8988T (cell line): ENCODE results near the gene APOM.

ENCODE experiments used
- DNase-seq: peaks from one replicate; pipeline ENCODE4 v3.0.0; 2011

APOM gene

DNA sequence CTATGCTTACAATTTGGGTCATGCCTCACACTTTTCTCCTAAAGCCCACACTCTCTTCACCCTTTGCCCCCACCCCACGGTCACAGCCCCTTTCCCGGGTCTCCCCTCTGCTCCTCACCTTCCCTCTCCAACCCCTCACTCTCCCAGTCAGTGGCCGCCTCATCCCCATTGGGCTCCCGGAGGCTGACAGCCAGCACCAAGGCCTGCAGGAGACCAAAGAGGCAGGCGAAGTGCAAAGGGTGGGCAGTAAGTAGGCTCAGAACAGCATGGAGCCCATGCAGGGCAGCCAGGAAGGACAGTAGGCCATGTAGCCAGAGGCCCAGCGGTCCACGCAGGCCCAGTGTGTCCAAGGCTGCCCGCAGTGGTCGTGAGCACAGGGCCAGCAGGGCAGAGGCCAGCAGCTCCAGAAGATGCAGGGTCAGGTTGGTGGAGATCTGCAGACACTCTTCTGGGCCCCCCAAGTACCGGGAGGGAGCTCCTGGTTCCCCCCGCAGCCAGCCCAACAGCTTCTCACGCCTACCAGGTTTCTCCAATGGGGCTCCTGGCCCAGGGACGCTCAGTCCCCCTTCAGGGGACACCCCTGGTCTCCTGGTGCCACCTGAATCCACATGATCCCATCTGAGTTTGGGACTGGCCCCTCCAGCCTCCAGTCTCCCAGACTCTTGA lies 3.4 kb downstream of the APOM start:
- DNase-seq: no peak

DNA sequence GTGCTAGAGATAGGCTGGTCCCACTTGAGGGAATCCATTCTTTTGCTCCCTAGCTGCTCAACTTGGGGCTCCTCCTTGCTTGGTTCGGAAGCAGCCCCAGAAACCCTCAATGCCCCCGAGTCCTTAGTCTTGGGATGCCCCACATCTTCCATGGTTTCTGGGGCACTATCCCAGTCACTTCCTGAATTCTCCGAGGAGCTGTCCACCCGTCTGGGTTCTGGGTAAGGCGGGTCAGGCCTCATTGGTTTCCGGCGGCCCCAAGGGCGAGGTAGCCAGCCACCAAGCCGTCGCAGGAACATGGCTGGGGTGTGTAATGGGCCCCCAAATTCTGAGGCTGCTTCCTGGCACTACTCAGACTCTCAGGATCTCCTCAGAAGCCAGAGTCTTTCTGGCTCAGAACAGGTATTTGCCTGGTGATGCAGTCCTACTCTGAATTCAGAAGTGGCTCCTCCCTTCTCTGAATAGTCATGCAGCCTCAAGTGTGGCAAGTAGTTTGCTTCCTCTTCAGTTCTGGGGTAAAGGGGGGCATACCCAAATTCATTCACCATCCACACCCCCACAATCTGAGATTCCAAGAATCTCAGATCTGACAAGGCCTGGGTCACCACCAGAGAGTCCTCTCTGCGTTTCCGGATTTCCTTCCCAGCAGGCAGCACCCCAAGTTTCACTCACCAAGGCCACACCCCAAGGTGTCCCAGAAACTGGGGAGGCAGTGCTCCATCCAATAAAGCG lies 4.1 kb downstream of the APOM start:
- no peak for DNase-seq

DNA sequence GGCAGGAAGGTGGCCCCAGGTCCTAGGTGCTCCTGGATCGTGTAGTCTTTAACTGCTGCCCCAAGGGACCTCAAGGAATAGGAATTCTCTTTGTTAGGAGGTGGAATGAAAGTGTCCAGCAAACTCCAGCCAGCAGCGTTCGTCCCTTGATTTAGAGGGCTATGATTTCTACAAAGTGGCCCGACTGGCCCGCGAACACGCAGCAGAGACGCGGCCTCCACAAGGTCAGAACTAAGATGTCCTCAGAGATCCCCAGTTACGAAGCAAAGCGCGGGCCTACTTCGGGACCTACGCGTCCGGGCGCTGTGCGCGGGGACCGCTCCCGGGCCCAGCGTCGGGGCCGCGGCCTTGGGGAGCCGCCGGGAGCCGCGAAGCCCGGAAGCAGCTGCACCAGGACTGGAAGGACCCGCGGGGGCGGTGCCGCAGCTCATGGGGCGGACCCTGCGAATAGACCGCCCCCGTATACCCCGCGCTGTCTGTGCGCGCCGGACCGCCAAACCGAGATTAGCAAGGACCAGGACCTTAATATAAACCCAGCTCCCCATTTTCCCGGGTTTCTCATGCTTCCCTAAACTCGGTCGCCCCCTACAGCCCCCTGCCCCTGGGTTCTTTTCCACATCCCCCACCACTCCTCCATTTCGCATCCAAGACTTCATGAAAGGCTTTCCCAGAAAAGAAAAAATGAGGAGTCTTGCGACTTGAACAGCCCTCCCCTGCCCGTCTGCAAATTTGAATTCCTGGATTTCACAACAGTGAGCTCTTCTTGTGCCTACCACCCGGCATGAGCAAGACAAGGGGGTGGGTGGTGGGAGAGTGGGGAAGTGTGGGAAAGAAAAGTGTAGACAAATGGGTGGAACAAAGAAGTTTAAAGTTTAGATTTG lies 4.9 kb downstream of the APOM start, which contains the start of gene C6orf47:
TSS of gene C6orf47 (minus strand) at position 398 of the 881 bp plus-strand sequence. CDS start 831 bp downstream, outside the sequence.
- peak; percentile 96 for DNase-seq

DNA sequence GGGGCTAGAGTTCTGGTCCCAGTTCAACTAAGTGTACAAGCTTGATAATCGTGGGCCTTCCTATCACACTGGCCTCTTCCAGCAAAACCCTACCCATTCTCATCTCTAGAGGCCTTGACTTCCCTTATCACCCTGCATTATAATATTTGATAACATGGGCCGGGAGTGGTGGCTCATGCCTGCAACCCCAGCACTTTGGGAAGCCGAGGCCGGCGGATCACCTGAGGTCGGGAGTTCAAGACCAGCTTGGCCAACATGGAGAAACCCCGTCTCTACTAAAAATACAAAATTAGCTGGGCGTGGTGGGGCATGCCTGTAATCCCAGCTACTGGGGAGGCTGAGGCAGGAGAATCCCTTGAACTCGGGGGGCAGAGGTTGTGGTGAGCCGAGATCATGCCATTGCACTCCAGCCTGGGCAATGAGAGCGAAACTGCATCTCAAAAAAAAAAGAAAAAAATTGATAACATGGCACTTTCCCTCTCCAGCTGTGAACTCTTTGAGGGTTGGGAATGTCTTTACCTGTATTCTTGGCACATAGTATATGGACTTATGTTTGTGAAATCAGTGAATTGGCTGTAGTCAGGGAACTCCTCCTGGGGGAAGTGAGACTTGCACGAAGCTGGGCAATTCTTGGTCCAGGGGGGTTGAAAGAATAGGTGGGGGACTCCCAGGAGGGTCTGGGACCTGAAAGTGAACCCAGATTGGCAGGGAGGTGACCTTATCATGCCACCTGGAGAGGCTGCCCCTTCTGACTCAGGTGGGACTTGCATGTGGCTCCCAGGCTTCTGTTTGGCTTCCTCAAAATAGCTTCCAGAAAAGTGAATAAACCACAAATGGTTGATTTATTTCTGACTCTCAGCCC lies 5.8 kb downstream of the APOM start:
- no peak for DNase-seq

DNA sequence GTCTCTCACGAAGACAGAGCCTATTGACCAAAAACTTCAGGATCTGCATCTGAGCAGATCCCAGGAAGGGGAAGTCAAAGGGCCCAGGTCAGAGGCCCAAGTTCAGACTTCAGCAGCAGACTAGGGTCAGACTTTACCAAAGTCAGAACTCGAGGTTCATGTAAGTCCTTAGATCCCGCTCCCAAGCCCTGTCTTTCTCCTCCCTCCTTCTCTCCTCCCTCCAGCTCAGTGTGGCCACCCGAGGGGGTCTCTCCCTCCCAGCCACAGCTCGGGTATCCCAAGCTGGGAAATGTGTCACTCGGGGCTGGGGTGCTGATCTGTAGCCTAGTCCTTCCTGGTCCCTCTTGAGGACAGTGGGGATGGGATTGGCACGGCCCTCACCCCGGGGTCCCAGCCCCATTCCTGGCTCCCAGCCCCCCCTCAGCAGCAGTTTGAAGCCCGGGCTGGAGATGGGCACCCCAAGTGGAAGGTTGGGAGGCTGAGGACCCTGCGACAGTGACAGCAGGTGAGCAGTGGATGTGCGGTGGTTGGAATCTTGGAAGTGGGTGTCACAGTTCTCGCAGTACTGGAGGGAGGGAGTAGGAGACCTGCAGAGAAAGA lies 6.5 kb downstream of the APOM start:
- no peak for DNase-seq

DNA sequence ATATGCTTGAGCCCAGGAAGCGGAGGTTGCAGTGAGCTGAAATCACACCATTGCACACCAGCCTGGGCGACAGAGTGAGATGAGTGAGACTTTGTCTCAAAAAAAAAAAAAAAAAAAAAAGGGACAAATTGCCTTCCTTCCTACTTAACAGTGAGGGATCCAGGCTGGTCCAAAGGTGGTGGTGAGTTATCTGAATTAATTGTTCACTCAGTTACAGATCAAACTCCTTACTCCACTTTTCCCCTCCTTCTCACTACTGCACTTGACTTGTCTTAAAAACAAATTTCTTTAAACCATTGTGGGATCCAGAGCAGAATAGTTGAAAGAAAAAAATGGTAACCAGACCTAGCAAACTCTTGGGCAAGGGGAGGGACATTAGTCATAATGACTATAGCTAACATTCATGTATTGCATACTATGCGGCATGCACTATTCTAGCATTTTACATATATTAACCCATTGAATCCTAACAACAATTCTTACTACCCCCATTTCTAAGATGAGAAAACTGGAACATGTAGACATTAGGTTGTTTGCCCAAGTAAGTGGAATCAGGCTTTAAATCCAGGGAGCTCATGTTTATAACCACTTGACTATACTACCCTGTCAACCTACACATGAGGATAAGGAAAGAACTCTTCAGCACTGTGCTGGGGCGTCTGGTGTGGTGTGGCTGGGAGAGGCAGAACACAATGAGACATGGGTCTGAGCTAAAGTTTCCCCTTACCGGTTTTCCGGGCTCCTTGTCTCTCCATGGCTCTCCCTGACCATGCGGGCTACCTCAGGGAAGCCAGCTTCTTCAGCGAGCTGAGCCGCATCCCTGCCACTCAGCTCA lies 7.6 kb downstream of the APOM start:
- DNase-seq: no peak

DNA sequence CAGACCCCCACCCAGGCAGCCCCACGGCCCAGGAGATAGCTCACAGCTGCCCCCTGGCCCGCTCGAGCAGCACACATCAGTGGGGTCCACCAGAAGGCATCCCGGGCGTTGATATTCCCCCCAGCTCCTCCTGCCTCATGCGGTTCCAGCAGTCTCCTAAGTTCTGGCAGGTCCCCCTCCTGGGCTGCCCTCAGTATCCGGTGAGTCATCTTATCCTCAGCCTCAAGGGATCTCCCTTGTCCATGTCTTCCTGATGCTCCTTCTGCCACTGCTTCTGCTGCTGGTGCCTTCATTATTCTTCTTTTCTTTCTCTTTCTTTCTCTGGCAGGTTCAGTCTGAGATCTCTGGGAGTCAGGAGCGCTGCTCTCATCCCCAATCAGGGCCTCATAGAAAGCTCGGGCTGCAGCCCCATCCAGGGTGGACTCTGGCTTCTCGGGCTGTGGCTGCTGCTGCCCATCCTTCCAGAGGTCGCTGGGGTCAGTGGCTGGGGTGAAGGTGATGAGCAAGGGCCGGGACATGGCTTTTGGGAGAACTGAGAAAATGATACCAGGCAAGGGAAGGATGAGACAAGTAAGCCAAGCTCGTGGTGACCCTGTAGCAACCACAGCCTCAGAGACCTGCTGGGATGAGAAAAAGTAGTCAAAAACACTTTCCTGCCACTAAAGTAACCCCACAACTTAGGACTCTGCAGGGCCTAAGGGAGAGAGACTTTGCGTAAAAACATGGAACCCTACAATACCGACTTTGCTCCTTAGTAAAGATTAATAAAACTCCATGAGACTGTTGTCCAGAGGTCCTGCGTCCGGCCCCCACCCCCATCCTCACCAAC lies 8.5 kb downstream of the APOM start:
- peak; percentile 70 for DNase-seq

DNA sequence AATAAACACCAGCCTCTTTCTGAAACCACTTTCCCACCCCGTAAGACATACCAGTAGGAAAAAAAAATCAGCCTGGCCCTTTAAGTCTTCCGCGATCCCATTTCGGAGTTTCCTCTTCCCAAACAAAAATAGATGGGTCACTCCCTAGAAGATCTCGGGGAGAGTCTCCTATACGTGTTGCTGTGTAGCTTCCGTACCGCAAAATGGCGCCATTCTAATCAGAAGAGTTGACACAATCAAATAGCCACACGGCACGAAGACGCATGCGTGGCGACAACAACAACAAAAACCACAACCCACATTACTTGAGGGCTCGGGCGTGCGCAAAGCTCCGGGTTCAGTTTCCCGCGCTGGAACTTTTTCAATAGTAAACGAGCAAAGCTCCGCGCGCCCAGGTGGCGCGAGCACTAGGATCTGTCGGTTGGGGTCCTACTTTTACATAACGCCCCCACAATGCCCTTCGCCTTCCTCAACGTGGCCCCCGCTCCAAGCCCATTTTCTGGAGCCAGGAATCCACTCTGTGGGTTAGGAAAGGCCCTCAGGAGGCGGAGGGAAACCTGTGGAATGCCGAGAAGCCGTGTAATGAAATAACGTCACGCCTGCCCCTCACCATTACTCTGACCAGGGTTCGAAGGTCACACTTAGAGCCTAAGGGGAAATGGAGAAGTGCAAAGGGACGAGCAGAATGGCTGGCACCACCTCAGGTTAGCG lies 9.3 kb downstream of the APOM start, which contains the start of gene GPANK1:
TSS of gene GPANK1 (minus strand) at position 208 of the 711 bp plus-strand sequence. CDS start 519 bp downstream, outside the sequence.
- DNase-seq: peak; percentile 53

DNA sequence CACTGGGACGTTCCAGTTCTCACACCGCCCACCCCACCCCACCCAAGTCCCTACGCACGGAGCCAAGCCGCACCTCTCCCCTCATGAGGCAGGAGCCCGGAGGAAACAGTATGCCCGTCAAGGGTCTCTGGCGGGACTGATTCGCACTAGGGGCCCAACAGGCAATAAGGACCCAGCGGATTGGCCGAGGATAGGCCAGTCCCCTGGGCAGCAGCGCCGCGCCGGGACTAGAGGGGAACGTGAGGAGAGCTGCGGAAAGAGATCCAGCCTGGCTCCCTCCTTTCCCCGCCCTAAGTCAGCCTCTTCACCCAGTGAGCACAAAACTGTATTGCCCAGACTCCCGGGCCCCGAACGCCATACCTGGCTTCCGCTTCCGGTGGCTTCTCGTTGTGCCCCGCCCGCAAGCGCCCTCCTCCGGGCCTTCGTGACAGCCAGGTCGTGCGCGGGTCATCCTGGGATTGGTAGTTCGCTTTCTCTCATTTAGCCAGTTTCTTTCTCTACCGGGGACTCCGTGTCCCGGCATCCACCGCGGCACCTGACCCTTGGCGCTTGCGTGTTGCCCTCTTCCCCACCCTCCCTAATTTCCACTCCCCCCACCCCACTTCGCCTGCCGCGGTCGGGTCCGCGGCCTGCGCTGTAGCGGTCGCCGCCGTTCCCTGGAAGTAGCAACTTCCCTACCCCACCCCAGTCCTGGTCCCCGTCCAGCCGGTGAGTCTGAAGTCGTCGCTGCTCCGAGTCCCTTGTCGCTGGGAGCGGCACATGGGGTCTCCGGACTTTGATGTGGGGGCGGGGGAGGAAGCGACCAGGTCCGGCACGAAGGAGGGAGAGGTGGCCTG lies 10.0 kb downstream of the APOM start, which contains the start of gene CSNK2B:
TSS of gene CSNK2B (plus strand) at position 580 of the 836 bp plus-strand sequence. CDS start 752 bp downstream, outside the sequence.
- DNase-seq: peak; percentile 95

DNA sequence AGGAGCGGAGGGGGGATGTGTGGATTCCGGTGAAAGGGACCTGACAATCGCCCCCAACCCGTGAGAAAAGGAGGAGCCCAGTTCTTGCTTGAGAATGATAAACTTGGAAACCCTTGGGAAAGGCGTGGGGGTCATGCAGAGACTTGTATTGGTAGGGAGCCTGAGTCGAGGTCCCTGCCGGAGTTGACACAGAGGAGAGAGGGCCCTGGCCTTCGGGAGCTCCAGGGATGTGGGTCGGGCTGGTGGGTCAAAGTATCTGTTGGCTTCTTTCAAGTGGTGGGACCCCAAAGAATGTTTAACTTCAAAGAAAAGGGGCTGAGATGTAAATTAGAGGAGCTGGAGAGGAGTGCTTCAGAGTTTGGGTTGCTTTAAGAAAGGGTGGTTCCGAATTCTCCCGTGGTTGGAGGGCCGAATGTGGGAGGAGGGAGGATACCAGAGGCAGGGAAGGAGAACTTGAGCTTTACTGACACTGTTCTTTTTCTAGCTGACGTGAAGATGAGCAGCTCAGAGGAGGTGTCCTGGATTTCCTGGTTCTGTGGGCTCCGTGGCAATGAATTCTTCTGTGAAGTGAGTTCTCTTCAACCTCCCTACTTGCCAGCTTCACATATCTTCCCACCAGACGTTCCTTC lies 10.8 kb downstream of the APOM start:
- DNase-seq: no peak

DNA sequence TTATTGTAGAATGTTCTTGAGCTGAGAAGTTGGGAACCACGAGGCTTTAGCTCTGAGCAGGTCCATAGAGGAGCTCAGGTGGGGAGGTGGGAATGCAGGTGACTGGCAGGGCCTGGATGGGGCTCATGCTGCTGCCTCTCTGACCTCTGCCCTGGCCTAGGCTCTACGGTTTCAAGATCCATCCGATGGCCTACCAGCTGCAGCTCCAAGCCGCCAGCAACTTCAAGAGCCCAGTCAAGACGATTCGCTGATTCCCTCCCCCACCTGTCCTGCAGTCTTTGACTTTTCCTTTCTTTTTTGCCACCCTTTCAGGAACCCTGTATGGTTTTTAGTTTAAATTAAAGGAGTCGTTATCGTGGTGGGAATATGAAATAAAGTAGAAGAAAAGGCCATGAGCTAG lies 14.0 kb downstream of the APOM start, which contains the start of gene LY6G5B:
TSS of gene LY6G5B (plus strand) at position 301 of the 400 bp plus-strand sequence. CDS start 975 bp downstream, outside the sequence.
- no peak for DNase-seq

DNA sequence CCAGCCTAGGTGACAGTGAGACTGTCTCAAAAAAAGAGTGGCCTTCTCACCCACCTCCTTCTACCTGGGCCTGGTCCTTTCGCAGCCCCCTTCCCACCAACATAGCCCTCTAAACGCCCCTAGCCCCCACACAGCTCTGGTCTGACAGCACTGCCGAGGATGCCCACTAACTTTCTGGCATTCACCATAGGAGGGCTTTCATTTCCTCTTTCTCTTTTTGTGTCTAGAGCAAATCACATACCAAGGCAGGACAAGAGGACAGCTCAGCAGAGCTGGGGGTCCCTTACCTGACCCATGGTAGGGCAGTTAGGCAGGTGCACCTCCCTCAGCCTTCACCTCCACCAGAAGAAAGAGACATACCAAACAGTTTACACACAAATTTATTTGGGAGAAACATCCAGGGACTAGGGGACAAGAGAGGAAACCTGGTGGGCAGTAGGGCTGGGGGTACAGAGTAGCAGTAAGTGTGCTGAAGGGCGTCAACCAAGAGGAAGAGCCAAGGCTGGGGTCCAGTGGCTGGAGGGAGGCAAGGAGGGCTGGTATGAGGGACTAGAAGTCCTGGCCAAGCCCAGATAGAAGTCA lies 20.7 kb downstream of the APOM start:
- no peak for DNase-seq

DNA sequence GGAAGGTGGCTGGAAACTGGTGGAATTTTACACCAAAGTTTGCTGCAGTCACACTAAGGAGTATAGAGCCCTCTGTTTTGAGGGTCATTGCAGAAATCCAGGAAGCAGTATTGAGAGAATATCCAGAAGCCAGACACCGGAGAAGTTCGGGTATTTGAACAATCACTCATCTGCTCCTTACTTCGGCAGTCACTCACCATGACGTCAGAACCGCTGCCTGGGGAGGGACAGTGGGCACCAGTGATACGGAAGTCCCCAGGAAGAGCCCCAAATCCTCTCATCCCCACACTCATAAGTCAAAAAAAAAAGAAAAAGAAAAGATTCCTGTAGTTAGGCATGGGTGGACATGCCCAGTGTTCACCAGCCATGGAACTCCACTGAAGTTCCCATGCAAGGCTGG lies 21.2 kb downstream of the APOM start:
- no peak for DNase-seq

DNA sequence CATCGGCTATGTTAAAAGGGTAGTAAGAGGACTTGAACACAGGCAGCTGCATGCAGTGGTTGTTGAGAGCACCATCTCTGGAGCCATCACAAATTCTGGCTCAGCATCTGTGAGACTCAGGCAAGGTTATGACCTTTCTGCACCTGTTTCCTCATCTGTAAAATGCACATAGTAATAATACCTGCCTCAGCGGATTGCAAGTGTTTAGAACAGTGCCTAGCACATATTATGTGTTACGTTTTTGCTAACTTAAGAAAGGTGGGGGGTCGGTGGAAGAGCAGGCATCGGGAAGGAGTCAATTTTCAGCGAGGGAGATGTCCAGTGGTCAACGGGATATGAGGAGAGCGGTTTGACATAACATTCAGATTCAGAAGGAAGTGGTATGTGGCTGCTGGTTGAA lies 22.3 kb downstream of the APOM start:
- DNase-seq: no peak

DNA sequence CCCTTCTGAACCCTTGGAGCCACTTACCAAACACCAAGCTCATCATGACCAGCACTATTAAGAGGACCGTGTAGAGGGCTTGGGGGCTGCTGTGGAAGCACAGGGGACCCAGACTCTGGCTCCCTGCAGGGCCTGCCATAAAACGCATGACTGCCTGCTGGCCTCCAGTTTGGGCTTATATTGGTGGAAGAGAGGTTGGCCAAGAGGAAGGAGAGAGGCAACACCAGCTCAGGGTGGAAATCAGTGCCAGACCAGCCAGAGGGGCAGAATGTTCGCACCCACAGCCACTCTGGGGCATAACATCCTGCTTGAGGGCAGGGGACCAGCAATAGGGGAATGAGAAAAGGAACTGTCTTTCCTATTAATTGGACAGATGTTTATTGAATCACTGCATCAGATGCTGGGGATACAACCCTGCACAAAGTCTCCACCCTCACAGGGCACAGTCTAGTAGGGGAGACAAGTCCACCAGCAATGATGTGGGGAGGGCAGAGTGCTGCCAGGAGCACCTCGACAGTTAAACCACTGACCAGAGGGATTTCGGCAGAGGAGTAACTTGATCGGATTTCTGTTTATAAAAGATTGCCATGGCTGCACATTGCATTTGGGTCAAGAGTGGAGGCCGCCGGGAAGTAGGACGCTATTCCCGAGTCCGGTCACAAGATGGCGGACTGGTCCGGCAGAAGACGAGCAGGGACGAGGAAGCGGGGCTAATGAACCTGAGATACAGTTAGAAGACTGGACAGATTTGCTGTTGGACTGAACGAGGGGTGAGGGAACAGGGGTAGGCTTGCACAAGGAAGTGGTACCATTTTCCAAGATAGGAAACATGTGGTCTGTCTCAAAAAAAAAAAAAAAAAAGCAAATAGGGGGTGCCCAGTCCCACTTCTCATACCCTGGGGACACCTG lies 24.8 kb downstream of the APOM start, which contains the start of gene LY6G5C:
TSS of gene LY6G5C (minus strand) at position 842 of the 909 bp plus-strand sequence. CDS start at position 148, 694 bp downstream.
- peak; percentile 63 for DNase-seq

DNA sequence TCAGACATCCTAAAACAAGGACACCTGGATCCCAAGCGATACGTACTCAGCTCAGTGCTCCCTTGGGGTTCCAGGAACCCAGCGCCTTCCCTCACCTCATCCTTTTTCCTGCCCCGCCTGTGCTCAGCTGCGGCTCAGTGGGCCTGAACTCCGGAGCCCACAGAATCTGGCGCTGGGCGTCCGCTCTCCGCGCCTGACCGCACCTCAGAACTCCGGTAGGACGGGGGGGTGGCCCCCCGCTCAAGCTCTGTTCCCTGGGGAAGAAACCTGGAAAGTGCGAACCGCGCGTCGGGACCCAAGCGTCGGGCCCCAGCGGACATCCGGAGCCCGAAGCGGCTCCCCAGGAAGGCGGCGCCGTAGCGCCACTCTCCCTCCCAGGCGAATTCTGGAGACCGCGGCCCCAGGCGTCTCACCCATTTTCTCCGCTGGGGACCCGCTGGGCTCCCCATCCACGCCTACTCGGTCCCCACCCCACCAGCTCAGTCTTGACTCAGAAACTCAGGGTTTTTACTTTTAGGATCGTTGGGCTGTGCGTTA lies 25.5 kb downstream of the APOM start:
- DNase-seq: peak; percentile 76
